OCI-LY3 (cell line): ENCODE data around the gene AQP2.

ENCODE experiments used
- H2AFZ ChIP-seq: fragments of 200-600, 300-600 bp; shearing (Covaris generic); 2 replicates; pipeline ENCODE4 v1.6.0; 2014; ENCODE audit warnings: antibody characterized with exemption, low read depth, low read length
- H3K27ac ChIP-seq: fragments of 200-600, 300-600 bp; sonication (generic); 2 replicates; pipeline ENCODE4 v1.5.1; 2014; ENCODE audit warnings: mild to moderate bottlenecking, low read length, moderate library complexity, mixed read lengths
- H3K27me3 ChIP-seq: fragments of 200-600, 300-600 bp; sonication (generic); 2 replicates; pipeline ENCODE4 v1.6.1; 2014; ENCODE audit warnings: low read depth, low read length, mixed read lengths
- H3K36me3 ChIP-seq: fragments of 200-600, 300-600 bp; sonication (generic); replicated peaks from 2 replicates; pipeline ENCODE3; 2014; ENCODE audit warnings: low read depth, low read length, mixed read lengths
- H3K4me1 ChIP-seq: fragments of 300-600, 200-600 bp; sonication (generic); 2 replicates; pipeline ENCODE4 v1.6.1; 2014; ENCODE audit warnings: low read length, mixed read lengths
- H3K4me2 ChIP-seq: fragments of 200-600, 300-600 bp; sonication (generic); 2 replicates; pipeline ENCODE4 v1.6.1; 2014; ENCODE audit warnings: low read length, mixed read lengths
- H3K4me3 ChIP-seq: fragments of 300-600, 200-600 bp; sonication (generic); 2 replicates; pipeline ENCODE4 v1.5.1; 2014; ENCODE audit warnings: antibody characterized with exemption, mild to moderate bottlenecking, low read length, moderate library complexity
- H3K79me2 ChIP-seq: fragments of 300-600, 200-600 bp; shearing (Covaris generic); 2 replicates; pipeline ENCODE4 v1.6.1; 2014; ENCODE audit warnings: mild to moderate bottlenecking, low read length, mixed read lengths
- H3K9ac ChIP-seq: fragments of 300-600, 200-600 bp; shearing (Covaris generic); 2 replicates; pipeline ENCODE4 v1.6.0; 2014; ENCODE audit warnings: mild to moderate bottlenecking, low read length, moderate library complexity
- H3K9me3 ChIP-seq: fragments of 200-600, 300-600 bp; shearing (Covaris generic); 2 replicates; pipeline ENCODE4 v1.6.1; 2014; ENCODE audit warnings: low read length, mixed read lengths; ENCODE audit not compliant: insufficient read depth
- H4K20me1 ChIP-seq: fragments of 200-600, 300-600 bp; sonication (generic); 2 replicates; pipeline ENCODE4 v1.6.1; 2016; ENCODE audit warnings: low read length, mixed read lengths; ENCODE audit not compliant: insufficient read depth
- CTCF ChIP-seq: fragments of 200-600, 300-600 bp; sonication (generic); IDR thresholded peaks from 2 replicates; pipeline ENCODE4 v1.5.1; 2014; ENCODE audit warnings: antibody characterized with exemption, low read length, low read depth
- EZH2phosphoT487 ChIP-seq: fragments of 200-600 bp; shearing (Covaris generic); IDR thresholded peaks from 2 replicates; pipeline ENCODE4 v1.6.1; 2018; ENCODE audit warnings: antibody characterized with exemption, mixed run types, low read depth

The AQP2 gene

GRCh38 chr12:49956663-49957569 is 6.4 kb downstream of the AQP2 start:
- H3K9ac ChIP-seq, result no peak overlapping the region
- H4K20me1 ChIP-seq, result no peaks in the 10 kb centered on the region
- peaks cover 17% of the 10 kb centered on the region; the same call in 1 of the 2 replicates for H3K27me3 ChIP-seq
- H3K4me2 ChIP-seq, result no peak overlapping the region
- H3K4me3 ChIP-seq, result no peak overlapping the region
- H3K36me3 ChIP-seq, result no peaks in the 10 kb centered on the region
- H3K27ac ChIP-seq, result no peak overlapping the region
- no peaks in the 10 kb centered on the region for H3K79me2 ChIP-seq
- no peaks in the 10 kb centered on the region for H3K9me3 ChIP-seq
- H2AFZ ChIP-seq, result no peak overlapping the region
- H3K4me1 ChIP-seq, result peaks cover 3% of the 10 kb centered on the region; the same call in 1 of the 2 replicates
- TF ChIP-seq CTCF (no peak), EZH2phosphoT487 (no peak)

GRCh38 chr12:49957570-49957967 is 7.0 kb downstream of the AQP2 start:
- Histone ChIP-seq H3K4me1 (peaks cover 3% of the 10 kb centered on the region; the same call in 1 of the 2 replicates), H3K4me3 (no peak overlapping the region), H4K20me1 (no peaks in the 10 kb centered on the region), H3K27ac (no peak overlapping the region), H3K9ac (no peak overlapping the region), H3K79me2 (no peaks in the 10 kb centered on the region), H2AFZ (no peak overlapping the region), H3K4me2 (no peak overlapping the region), H3K9me3 (no peaks in the 10 kb centered on the region), H3K27me3 (peaks cover 17% of the 10 kb centered on the region; the same call in 1 of the 2 replicates), H3K36me3 (no peaks in the 10 kb centered on the region)
- no peak for TF ChIP-seq EZH2phosphoT487
- TF ChIP-seq CTCF, result no peak

- Histone ChIP-seq H2AFZ (no peak overlapping the region), H3K27ac (no peak overlapping the region), H3K4me2 (peak overlapping the region; percentile 15; the same call in 1 of the 2 replicates), H3K9me3 (no peaks in the 10 kb centered on the region), H4K20me1 (no peaks in the 10 kb centered on the region), H3K27me3 (peaks cover 22% of the 10 kb centered on the region), H3K4me1 (peaks cover 3% of the 10 kb centered on the region; the same call in 1 of the 2 replicates), H3K79me2 (no peaks in the 10 kb centered on the region), H3K4me3 (no peak overlapping the region), H3K9ac (no peak overlapping the region), H3K36me3 (no peaks in the 10 kb centered on the region)
- TF ChIP-seq EZH2phosphoT487 (no peak), CTCF (no peak)
Observed at GRCh38 chr12:49959685-49960473, 9.3 kb downstream of the AQP2 start.
